Spleen (tissue), 7 donors: Measurements from ENCODE around the gene TBC1D10A.

Source experiments
- CTCF ChIP-seq, 11 experiments: fragments of 200-600 bp in 7 of 11; fragments of 450-650 bp in 4 of 11; sonication (generic) in 4 of 11; IDR thresholded peaks in 8 of 11; conservative IDR thresholded peaks in 3 of 11; 1 replicate in 7 of 11; 2 replicates in 4 of 11; pipeline versions ENCODE4 v1.4.0 to v1.8.0; 2016 to 2021; ENCODE audit warnings: antibody characterized with exemption in 11 of 11, inconsistent platforms in 4 of 11, mild to moderate bottlenecking in 1 of 11
- POLR2A ChIP-seq, 3 donors: fragments of 450-650 bp; IDR thresholded peaks; one replicate each; pipeline ENCODE4 v1.5.1; 2017; ENCODE audit warnings: antibody characterized with exemption in 3 of 3, mild to moderate bottlenecking in 1 of 3
- donor health status: DM: no; HTN: no; CAD: no; lungs with moderate emphysema.
- donor health status: DM: no; HTN: no; CAD: no.
- donor health status: DM: no; HTN: no; CAD: no.

GRCh38 chr22:30317778-30318177 lies 9.0 kb downstream of the TBC1D10A start:
- TF ChIP-seq CTCF (IDR thresholded peaks at IDR 0.05 in 8 of 11, conservative IDR thresholded peaks at IDR 0.05 in 3 of 11) (no peak), POLR2A (IDR thresholded peaks at IDR 0.05) (no peak)
